LNCaP clone FGC (cell line): ENCODE results near the gene GABARAPL1.

Experiments used
- DNase-seq: peaks from one replicate; pipeline ENCODE4 v3.0.0-alpha.2; 2011; ENCODE audit warnings: low read depth
- H3K4me3 ChIP-seq: 2 replicates; pipeline ENCODE4 v1.5.1; 2011; ENCODE audit warnings: mild to moderate bottlenecking, low read depth, low read length, control low read depth
- CTCF ChIP-seq: IDR thresholded peaks from 2 replicates; pipeline ENCODE4 v1.5.1; 2012; ENCODE audit warnings: mild to moderate bottlenecking; ENCODE audit not compliant: control insufficient read depth, insufficient read depth; ENCODE audit errors: extremely low read depth

GABARAPL1 gene

DNA sequence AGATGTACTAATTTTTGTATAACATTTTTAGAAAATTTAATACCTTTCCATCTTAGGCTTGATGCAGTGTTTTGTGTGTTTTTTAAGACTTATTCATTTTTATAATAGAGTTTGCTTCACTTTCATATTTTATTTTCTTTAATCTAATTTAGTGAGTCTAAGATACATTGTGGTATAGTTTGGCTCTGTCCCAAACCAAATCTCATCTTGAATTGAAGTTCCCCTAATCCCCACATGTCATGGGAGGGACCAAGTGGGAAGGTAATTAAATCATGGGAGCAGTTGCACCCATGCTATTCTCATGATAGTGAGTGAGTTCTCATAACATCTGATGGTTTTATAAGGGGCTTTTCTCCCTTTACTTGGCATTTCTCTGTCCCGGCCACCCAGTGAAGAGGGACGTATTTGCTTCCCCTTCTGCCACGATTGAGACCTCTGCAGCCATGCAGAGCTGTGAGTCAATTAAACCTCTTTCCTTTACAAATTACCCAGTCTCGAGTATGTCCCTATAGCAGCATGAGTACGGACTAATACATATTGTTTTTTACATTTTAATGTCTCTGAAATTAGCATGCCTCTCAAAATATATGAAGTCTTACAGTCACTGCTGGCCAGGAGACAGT is 34.9 kb downstream of the GABARAPL1 start:
- H3K4me3 ChIP-seq = no peak overlapping the region
- TF ChIP-seq CTCF = no peak
- DNase-seq = no peak

DNA sequence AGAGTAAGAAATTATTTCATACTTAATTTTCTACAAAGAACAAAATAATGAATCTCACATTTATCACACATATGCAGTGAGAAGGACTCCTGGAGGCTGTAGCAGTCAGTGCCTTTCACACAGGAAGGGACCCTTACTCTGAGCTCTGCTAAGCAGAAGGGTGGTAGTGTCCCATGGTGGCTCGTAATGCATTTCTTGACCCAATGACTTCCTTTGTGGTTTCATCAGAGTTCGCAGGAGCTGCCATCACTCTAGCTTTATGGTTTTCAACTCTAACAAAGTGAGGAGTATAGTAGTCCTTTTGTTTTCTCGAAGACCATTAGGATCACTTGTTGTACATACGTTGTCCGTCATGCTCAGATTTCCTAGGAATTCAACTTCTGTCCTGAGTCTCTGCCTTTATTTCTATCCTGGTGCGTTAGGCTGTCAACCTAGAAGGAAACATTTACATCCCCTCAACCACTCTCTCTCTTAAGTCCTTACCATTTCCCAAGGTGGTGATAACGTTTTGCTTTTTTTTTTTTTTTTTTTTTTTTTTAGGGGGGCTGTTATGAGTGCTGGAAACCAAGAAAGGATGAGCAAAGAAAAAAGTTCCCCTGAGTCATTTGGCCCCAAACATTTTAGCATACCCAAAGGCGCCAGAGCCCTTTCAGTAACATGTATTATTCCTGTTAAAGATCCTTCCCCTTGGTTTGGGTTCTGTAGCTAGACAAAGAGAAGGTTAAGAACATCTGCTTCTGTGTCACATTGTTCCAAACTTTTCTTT is 37.2 kb downstream of the GABARAPL1 start:
- no peak for TF ChIP-seq CTCF
- no peak overlapping the region for H3K4me3 ChIP-seq
- DNase-seq = no peak

DNA sequence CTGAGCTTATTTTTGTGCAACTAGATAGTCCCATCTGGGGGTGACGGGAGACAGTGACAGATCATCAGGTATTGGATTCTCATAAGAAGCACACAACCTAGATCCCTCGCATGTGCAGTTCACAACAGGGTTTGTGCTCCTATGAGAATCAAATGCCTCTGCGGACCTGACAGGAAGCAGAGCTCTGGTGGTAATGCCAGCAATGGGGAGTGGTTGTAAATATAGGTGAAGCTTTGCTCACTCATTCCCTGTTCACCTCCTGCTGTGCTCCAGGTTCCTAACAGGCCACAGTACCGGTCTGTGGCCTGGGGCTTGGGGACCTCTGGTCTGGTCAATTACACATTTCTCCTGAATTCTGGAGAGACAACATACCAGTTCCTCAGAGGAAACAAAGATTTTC is 39.0 kb downstream of the GABARAPL1 start:
- H3K4me3 ChIP-seq = no peak overlapping the region
- no peak for DNase-seq
- no peak for TF ChIP-seq CTCF

GRCh38 chr12:10252201-10252600 is 39.5 kb downstream of the GABARAPL1 start:
- no peak for DNase-seq
- TF ChIP-seq CTCF = no peak
- H3K4me3 ChIP-seq = no peak overlapping the region

DNA sequence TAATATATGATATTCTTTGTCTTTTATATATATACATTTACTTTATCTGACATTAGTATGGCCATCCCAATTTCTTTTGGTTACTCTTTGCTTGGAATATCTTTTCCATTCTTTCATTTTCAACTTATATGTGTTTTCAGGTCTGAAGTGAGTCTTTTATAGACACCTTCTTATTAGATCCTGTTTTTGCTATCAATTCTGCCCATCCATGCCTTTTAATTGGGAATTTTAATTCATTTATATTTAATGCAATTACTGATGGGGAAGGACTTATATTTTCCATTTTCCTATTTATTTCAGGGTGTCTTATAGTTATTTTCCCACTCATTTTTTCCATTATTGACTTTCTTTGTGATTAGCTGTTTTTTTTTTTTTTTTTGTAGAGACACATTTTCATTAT is 43.4 kb downstream of the GABARAPL1 start:
- no peak for DNase-seq
- TF ChIP-seq CTCF = no peak
- no peak overlapping the region for H3K4me3 ChIP-seq

DNA sequence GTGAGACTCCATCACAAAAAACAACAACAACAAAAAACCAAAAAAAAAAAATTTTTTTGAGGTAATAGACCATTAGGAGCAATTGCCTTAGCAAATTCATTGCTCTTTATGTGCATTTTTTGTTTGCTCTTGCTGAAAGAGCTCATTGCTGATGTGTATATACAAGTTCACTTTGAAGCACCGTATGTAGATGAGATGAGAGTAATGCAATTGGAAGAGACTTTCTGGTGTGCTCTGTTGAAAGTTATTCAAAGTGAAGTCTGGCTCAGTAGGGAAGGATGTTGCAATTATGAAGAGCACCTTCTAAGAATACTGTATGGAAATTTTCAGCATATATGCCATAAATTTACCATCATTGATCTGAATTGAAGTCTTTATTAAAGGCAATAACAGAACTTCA is 48.2 kb downstream of the GABARAPL1 start:
- H3K4me3 ChIP-seq = no peak overlapping the region
- TF ChIP-seq CTCF = no peak
- DNase-seq = no peak

DNA sequence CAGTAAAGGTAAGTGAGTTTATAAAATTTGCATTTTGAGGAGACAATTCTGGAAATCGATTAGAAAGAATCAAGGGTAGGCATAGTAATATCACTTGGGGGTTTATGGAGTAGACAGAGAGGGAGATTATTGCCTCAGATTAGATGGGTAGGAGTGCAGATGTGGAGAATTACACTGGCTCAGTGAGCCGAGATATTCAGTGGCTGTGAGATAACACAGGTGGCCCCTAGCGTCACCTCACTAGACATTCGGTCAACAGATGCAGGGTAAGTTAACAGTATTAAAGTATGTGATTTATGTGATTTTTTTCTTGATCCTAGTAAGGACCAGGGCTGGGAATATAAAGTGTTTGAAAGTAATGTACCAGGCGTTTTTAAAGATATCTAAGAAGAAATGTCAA is 55.4 kb downstream of the GABARAPL1 start:
- no peak overlapping the region for H3K4me3 ChIP-seq
- no peak for TF ChIP-seq CTCF
- DNase-seq = no peak
